Suprapubic skin (tissue), 4 donors: Measurements from ENCODE around the gene EIF4EBP2.

Experiments
- CTCF ChIP-seq, 2 donors: fragments of 200-600 bp in 1 of 2; fragments of 450-650 bp in 1 of 2; sonication (generic) in 1 of 2; IDR thresholded peaks; one replicate each; pipeline ENCODE4 v1.5.1; 2016 to 2019; ENCODE audit warnings: antibody characterized with exemption in 2 of 2, mild to moderate bottlenecking in 1 of 2, moderate library complexity in 1 of 2
- EP300 ChIP-seq: sonication (generic); formaldehyde crosslinking; IDR thresholded peaks from one replicate; pipeline ENCODE4 v1.6.1; 2017; ENCODE audit warnings: antibody characterized with exemption
- POLR2A ChIP-seq, 2 donors: fragments of 450-650 bp; IDR thresholded peaks; one replicate each; pipeline ENCODE4 v1.6.1; 2017; ENCODE audit warnings: antibody characterized with exemption in 2 of 2, mild to moderate bottlenecking in 2 of 2, moderate library complexity in 2 of 2
- POLR2AphosphoS5 ChIP-seq, 3 donors: sonication (generic); formaldehyde crosslinking; IDR thresholded peaks; one replicate each; pipeline ENCODE4 v1.6.1; 2017; ENCODE audit warnings: antibody characterized with exemption in 3 of 3

- no peak for TF ChIP-seq POLR2A (IDR thresholded peaks at IDR 0.05)
- no peak for TF ChIP-seq CTCF (IDR thresholded peaks at IDR 0.05)
- no peak for TF ChIP-seq POLR2AphosphoS5 (IDR thresholded peaks at IDR 0.05)
- TF ChIP-seq EP300: no peak
Observed at GRCh38 chr10:70424320-70424719, 20.4 kb downstream of the EIF4EBP2 start.
